Measurements from ENCODE around the gene RAD51D.
A peak's percentile ranks its signal among the peaks of the same experiment; 100 is the strongest.
"Not testable (repeated sequence)": the region's sequence is repeated elsewhere in the genome, so short reads cannot be mapped to it uniquely, and the experiment has no call there.

The RAD51D gene

GRCh38 chr17:35095741-35096140 lies 23.9 kb downstream of the RAD51D start:
- H3K9me2 ChIP-seq (replicated peaks; ENCODE audit: insufficient read depth, low read length): no peaks in the 10 kb centered on the region
- no peaks in the 10 kb centered on the region for H4K20me1 ChIP-seq (ENCODE audit: insufficient read depth, low read length)
- no peaks in the 10 kb centered on the region; the same call in 1 of the 2 replicates for H3F3A ChIP-seq (ENCODE audit: insufficient read depth, low read length)
- no peak overlapping the region for H3K27ac ChIP-seq (ENCODE audit: low read length)
- H3K27me3 ChIP-seq (replicated peaks; ENCODE audit: insufficient read depth, low read length): no peaks in the 10 kb centered on the region
- no peak for TF ChIP-seq CTCF (IDR thresholded peaks at IDR 0.05; ENCODE audit: low read length)
- TF ChIP-seq EZH2phosphoT487 (IDR thresholded peaks at IDR 0.05; ENCODE audit: low read length): no peak
- TF ChIP-seq EZH2 (optimal IDR thresholded peaks at IDR 0.05; ENCODE audit: low read depth, low read length): no peak
- no peak overlapping the region for H2AFZ ChIP-seq (ENCODE audit: low read length)
- no peaks in the 10 kb centered on the region for H3K79me2 ChIP-seq (ENCODE audit: low read length)
- H3K4me2 ChIP-seq (ENCODE audit: low read depth, low read length): no peak overlapping the region
- H3K4me3 ChIP-seq (ENCODE audit: low read length): no peak overlapping the region
- DNase-seq: no peak
- no peaks in the 10 kb centered on the region for H3K36me3 ChIP-seq (replicated peaks; ENCODE audit: insufficient read depth, low read length)
- H3K9me3 ChIP-seq (replicated peaks; ENCODE audit: insufficient read depth, low read length): no peaks in the 10 kb centered on the region
- no peaks in the 10 kb centered on the region for H3K4me1 ChIP-seq (ENCODE audit: low read length)
- H3K9ac ChIP-seq (ENCODE audit: low read length): no peak overlapping the region

- Histone ChIP-seq H3K9me3 (replicated peaks; ENCODE audit: insufficient read depth, low read length) (no peaks in the 10 kb centered on the region), H2AFZ (ENCODE audit: low read length) (no peak overlapping the region)
Measured at GRCh38 chr17:35094902-35095301, 24.8 kb downstream of the RAD51D start.

GRCh38 chr17:35090707-35091106 lies 29.0 kb downstream of the RAD51D start:
- H3K9me2 ChIP-seq (replicated peaks; ENCODE audit: insufficient read depth, low read length); H3K9ac ChIP-seq (ENCODE audit: low read length); H3K4me3 ChIP-seq (ENCODE audit: low read length); H3K4me2 ChIP-seq (ENCODE audit: low read depth, low read length); H3F3A ChIP-seq (ENCODE audit: insufficient read depth, low read length); H3K27ac ChIP-seq (ENCODE audit: low read length); H2AFZ ChIP-seq (ENCODE audit: low read length); DNase-seq; H3K9me3 ChIP-seq (replicated peaks; ENCODE audit: insufficient read depth, low read length); H4K20me1 ChIP-seq (ENCODE audit: insufficient read depth, low read length); H3K27me3 ChIP-seq (replicated peaks; ENCODE audit: insufficient read depth, low read length); H3K36me3 ChIP-seq (replicated peaks; ENCODE audit: insufficient read depth, low read length): not testable (repeated sequence)
- Histone ChIP-seq H3K79me2 (ENCODE audit: low read length) (peaks cover 30% of the 10 kb centered on the region), H3K4me1 (ENCODE audit: low read length) (peaks cover 16% of the 10 kb centered on the region)

More at GRCh38 chr17:35094902-35095301, 24.8 kb downstream of the RAD51D start:
- H3K27me3 ChIP-seq (replicated peaks; ENCODE audit: insufficient read depth, low read length): no peaks in the 10 kb centered on the region
- no peak overlapping the region for H3K4me3 ChIP-seq (ENCODE audit: low read length)
- no peak overlapping the region for H3K4me2 ChIP-seq (ENCODE audit: low read depth, low read length)
- H3K4me1 ChIP-seq (ENCODE audit: low read length): peaks cover 1% of the 10 kb centered on the region
- no peaks in the 10 kb centered on the region for H4K20me1 ChIP-seq (ENCODE audit: insufficient read depth, low read length)
- no peak for TF ChIP-seq EZH2 (optimal IDR thresholded peaks at IDR 0.05; ENCODE audit: low read depth, low read length)
- TF ChIP-seq CTCF (IDR thresholded peaks at IDR 0.05; ENCODE audit: low read length): no peak
- TF ChIP-seq EZH2phosphoT487 (IDR thresholded peaks at IDR 0.05; ENCODE audit: low read length): no peak
- no peak overlapping the region for H3K9ac ChIP-seq (ENCODE audit: low read length)
- H3K27ac ChIP-seq (ENCODE audit: low read length): no peak overlapping the region
- no peaks in the 10 kb centered on the region for H3K9me2 ChIP-seq (replicated peaks; ENCODE audit: insufficient read depth, low read length)
- H3F3A ChIP-seq (ENCODE audit: insufficient read depth, low read length): no peaks in the 10 kb centered on the region; the same call in 1 of the 2 replicates
- no peak for DNase-seq
- no peaks in the 10 kb centered on the region for H3K36me3 ChIP-seq (replicated peaks; ENCODE audit: insufficient read depth, low read length)
- H3K79me2 ChIP-seq (ENCODE audit: low read length): no peaks in the 10 kb centered on the region

GRCh38 chr17:35089586-35090296 lies 29.9 kb downstream of the RAD51D start:
- Histone ChIP-seq H3K4me3 (ENCODE audit: low read length) (peak overlapping the region; percentile 44), H3K27me3 (replicated peaks; ENCODE audit: insufficient read depth, low read length) (no peaks in the 10 kb centered on the region)

More at GRCh38 chr17:35089586-35090296, 29.9 kb downstream of the RAD51D start:
- Histone ChIP-seq H3K9ac (ENCODE audit: low read length) (peak overlapping the region; percentile 39; the same call in 1 of the 2 replicates), H4K20me1 (ENCODE audit: insufficient read depth, low read length) (no peaks in the 10 kb centered on the region), H3K4me2 (ENCODE audit: low read depth, low read length) (peak overlapping the region; percentile 74), H3F3A (ENCODE audit: insufficient read depth, low read length) (peaks cover 10% of the 10 kb centered on the region), H3K36me3 (replicated peaks; ENCODE audit: insufficient read depth, low read length) (no peaks in the 10 kb centered on the region), H3K4me1 (ENCODE audit: low read length) (peaks cover 16% of the 10 kb centered on the region), H2AFZ (ENCODE audit: low read length) (peak overlapping the region; percentile 70), H3K9me2 (replicated peaks; ENCODE audit: insufficient read depth, low read length) (no peaks in the 10 kb centered on the region), H3K9me3 (replicated peaks; ENCODE audit: insufficient read depth, low read length) (no peaks in the 10 kb centered on the region), H3K27ac (ENCODE audit: low read length) (peak overlapping the region; percentile 25; the same call in 1 of the 2 replicates), H3K79me2 (ENCODE audit: low read length) (peaks cover 37% of the 10 kb centered on the region)
- no peak for DNase-seq
- TF ChIP-seq EZH2 (optimal IDR thresholded peaks at IDR 0.05; ENCODE audit: low read depth, low read length) (no peak), EZH2phosphoT487 (IDR thresholded peaks at IDR 0.05; ENCODE audit: low read length) (no peak), CTCF (IDR thresholded peaks at IDR 0.05; ENCODE audit: low read length) (no peak; the same call in 1 of the 2 replicates)

Data from MM.1S (cell line).